Activated T-helper 17 cell treated with anti-CD3 and anti-CD28 coated beads, Interleukin-2, amount 50 U/mL, for 72 hours (primary cell): ENCODE measurements around the gene GLTP. TPM values are rescaled to one million over a fixed set of nuclear protein-coding genes. Genes with fewer than 3 reads are reported as not detected.

ENCODE experiments used
- ATAC-seq: fragments of 150-1000 bp; cut with Tn5 transposase; replicated peaks from 2 replicates; pipeline ENCODE4 v1.10.0; 2021; ENCODE audit warnings: mild to moderate bottlenecking, moderate library complexity
- H3K27ac Mint-ChIP-seq: one replicate; pipeline ENCODE4 v1.8.0; 2022; ENCODE audit warnings: mixed read lengths
- H3K27me3 Mint-ChIP-seq: one replicate; pipeline ENCODE4 v1.8.0; 2022; ENCODE audit warnings: mixed read lengths
- H3K36me3 Mint-ChIP-seq: one replicate; pipeline ENCODE4 v1.8.0; 2022; ENCODE audit warnings: low read depth, mild to moderate bottlenecking, mixed read lengths
- H3K4me1 Mint-ChIP-seq: one replicate; pipeline ENCODE4 v1.8.0; 2022; ENCODE audit warnings: mixed read lengths
- H3K4me3 Mint-ChIP-seq: one replicate; pipeline ENCODE4 v1.8.0; 2022; ENCODE audit warnings: mild to moderate bottlenecking, mixed read lengths
- H3K9me3 Mint-ChIP-seq: one replicate; pipeline ENCODE4 v1.8.0; 2022; ENCODE audit warnings: mixed read lengths
- total RNA-seq, 2 donors: library from RNA; stranded (reverse); gene quantifications; one replicate each; pipeline ENCODE4 v1.2.3, GENCODE V29; 2022

The GLTP gene
- total RNA-seq, 2 donors from 2014 or later, result 25.7 to 26.4 TPM

DNA sequence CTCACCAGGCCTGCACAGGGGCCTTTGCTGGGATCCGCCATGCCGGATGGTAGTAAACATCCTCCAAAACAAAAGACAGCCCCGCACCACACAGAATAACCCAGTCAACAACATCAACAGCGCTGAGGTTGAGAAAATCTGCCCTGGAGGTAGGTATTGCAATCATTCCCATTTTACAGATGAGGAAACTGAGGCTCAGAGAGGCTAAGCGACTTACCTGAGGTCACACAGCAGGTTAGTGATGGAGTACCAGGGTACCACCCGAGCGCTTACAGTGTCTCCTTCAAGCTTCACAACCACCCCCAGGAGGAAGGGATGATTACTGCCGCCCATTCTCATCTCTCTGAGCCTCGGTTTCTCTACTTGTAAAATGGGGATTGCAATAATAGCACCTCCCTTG, 62.1 kb downstream of the GLTP start:
- H3K36me3 Mint-ChIP-seq, result no peaks in the 10 kb centered on the region
- no peak for ATAC-seq
- no peak overlapping the region for H3K4me3 Mint-ChIP-seq
- H3K9me3 Mint-ChIP-seq, result no peaks in the 10 kb centered on the region
- H3K27me3 Mint-ChIP-seq, result peaks cover 8% of the 10 kb centered on the region
- no peak overlapping the region for H3K27ac Mint-ChIP-seq
- H3K4me1 Mint-ChIP-seq, result no peaks in the 10 kb centered on the region

DNA sequence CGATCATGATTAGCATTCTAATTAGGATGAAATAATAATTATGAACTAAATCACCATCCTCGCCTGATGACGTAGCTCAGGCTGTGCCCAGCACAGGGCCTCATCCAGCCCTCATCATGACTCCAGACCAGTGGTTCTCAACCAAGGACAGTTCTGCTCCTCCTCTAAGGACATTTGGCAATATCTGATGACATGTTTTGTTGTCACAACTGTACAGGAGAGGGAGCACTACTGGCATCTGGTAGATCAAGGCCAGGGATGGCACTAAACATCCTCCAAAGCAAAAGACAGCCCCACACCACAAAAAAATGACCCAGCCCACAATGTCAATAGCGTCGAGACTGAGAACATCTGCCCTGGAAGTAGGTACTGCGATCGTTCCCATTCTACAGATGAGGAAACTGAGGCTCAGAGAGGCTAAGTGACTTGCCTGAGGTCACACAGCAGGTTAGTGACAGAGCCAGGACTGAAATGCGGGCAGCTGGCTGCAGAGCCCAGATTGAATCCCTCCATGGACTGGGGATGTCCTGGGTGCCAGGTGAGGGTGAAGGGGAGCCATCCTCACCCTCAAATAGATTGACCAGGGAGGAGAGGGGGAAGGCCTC, 62.6 kb downstream of the GLTP start:
- ATAC-seq, result no peak
- H3K36me3 Mint-ChIP-seq, result no peaks in the 10 kb centered on the region
- H3K9me3 Mint-ChIP-seq, result no peaks in the 10 kb centered on the region
- H3K4me1 Mint-ChIP-seq, result no peaks in the 10 kb centered on the region
- H3K4me3 Mint-ChIP-seq, result no peak overlapping the region
- H3K27ac Mint-ChIP-seq, result no peak overlapping the region
- peaks cover 8% of the 10 kb centered on the region for H3K27me3 Mint-ChIP-seq

DNA sequence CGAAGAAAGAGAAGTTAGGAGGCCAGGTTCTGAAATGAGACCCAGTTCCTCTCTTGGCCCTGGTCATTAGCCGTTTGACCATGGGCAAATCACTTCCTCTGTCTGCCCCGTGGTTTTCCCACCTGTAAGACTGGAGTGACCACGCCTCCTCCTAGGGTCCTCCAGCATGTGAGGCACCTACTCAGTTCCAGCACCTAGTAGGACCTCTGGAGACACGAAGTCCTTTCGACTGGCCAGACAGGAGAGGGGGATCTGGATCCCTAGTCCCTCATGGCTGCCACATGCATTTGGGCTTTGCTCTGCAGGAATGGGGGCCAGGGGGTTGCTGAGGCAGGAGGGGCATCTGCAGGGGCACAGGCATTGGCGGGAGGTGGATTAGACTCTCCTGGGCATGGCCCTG, 63.5 kb downstream of the GLTP start:
- no peaks in the 10 kb centered on the region for H3K9me3 Mint-ChIP-seq
- H3K4me1 Mint-ChIP-seq, result no peaks in the 10 kb centered on the region
- no peaks in the 10 kb centered on the region for H3K36me3 Mint-ChIP-seq
- no peak for ATAC-seq
- H3K4me3 Mint-ChIP-seq, result no peak overlapping the region
- H3K27ac Mint-ChIP-seq, result no peak overlapping the region
- H3K27me3 Mint-ChIP-seq, result peaks cover 7% of the 10 kb centered on the region

DNA sequence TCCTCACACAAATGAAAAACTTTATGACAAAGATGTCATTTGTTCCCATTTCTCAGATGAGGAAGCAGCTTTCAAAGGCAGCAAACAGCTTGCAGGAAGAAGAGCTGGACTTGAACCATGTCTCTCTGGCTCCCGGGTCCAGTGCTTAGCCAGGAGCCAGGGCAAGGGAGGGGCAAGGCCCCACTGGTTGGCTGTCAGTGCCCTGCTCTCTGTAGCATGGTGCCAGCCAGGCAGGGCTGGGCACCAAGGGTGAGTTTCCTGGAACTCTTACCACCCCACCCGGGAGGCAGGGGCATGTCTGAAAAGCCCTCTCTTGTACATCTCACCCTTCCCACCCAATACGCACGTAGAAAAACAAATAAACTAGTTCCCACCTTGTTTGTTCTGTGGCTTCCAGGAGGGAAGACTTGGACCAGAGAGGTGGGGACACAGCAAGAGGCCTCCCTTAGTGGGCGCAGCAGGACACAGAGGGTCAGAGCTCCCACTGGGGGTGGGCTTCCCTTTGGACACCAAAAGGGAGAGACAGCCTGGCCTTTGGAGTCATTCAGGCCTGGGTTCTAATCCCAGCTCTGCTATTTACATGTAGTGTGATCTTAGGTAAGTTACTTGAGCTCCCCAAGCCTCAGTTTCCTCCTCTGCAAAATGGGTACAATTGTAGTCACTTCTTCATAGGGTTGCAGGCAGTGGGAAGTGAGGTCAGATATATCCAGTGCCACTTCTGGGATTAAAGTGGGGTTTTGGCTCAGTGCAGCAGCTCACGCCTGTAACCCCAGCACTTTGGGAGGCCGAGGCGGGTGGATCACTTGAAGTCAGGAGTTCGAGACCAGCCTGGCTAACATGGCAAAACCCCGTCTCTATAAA, 64.4 kb downstream of the GLTP start:
- Mint-ChIP-seq H3K27me3 (peaks cover 4% of the 10 kb centered on the region), H3K36me3 (no peaks in the 10 kb centered on the region), H3K9me3 (no peaks in the 10 kb centered on the region), H3K4me3 (no peak overlapping the region), H3K4me1 (no peaks in the 10 kb centered on the region), H3K27ac (no peak overlapping the region)
- no peak for ATAC-seq

DNA sequence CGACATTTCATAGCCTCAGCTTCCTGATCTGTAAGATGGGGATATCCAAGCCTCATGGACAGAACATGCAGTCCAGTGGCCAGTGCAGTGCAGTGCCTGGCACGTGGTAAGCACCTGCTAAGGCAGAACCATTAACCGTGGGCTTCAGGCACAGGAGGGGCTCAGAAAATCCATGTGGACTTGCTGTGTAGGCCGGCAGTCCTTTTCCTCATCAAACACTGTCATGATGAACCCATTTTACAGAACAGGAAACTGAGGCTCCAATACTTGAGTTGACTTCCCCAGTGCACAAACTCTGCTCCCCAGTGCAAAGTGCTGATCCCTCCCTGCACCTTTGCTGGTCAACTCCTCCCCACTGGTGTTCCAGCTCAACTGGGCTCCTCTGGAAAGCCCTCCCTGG, 65.1 kb downstream of the GLTP start:
- no peaks in the 10 kb centered on the region for H3K4me1 Mint-ChIP-seq
- no peaks in the 10 kb centered on the region for H3K9me3 Mint-ChIP-seq
- no peak for ATAC-seq
- H3K4me3 Mint-ChIP-seq, result no peak overlapping the region
- no peak overlapping the region for H3K27ac Mint-ChIP-seq
- H3K27me3 Mint-ChIP-seq, result peaks cover 4% of the 10 kb centered on the region
- H3K36me3 Mint-ChIP-seq, result no peaks in the 10 kb centered on the region

DNA sequence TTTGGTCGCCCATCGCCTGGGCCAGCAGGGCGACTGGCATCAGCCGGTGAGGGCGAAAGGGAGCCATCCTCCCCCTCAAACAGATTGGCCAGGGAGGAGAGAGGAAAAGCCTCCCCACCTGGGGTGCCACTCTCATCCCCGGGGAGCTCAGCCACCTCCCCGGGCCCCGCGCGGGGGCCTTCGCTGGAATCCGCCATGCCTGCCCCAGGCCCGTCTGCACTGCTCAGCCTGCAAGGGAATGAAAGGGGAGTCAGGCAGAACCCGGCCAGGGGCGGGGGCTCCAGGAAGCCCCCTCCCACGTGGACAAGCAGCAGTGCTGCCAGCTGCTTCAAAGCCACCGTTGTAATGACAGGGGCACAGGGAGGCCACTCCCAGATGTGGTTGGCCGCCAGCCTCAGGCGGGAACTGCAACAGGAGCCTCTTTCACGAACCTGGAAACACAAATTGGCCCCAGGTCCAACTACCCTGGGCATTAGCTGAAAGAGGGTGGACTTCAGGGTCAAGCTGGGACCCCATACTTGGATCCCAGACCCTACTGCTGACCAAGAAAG, 65.7 kb downstream of the GLTP start:
- Mint-ChIP-seq H3K27me3 (no peaks in the 10 kb centered on the region), H3K9me3 (no peaks in the 10 kb centered on the region), H3K4me3 (no peak overlapping the region), H3K36me3 (no peaks in the 10 kb centered on the region), H3K27ac (no peak overlapping the region), H3K4me1 (no peaks in the 10 kb centered on the region)
- no peak for ATAC-seq

DNA sequence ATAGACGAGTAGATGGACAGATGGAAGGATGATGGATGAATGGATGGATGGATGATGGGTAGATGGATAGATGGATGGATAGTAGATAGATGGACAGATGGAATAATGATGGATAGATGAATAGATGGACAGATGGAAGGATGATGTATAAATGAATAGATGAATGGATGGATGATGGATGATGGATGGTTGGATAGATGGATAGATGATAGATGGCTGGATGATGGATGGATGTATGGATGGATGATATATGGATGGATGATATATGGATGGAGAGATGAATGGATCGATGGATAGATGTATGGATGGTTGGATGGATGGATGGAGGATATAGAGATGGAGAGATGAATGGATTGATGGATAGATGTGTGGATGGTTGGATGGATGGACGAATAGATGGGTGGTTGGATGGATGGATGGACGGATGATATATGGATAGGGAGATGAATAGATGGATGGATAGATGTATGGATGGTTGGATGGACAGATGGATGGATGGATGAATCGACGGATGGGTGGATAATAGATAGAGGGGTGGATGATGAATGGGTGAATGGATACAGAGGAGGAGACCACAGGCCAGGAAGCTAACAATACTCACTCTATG, 66.4 kb downstream of the GLTP start:
- no peaks in the 10 kb centered on the region for H3K27me3 Mint-ChIP-seq

DNA sequence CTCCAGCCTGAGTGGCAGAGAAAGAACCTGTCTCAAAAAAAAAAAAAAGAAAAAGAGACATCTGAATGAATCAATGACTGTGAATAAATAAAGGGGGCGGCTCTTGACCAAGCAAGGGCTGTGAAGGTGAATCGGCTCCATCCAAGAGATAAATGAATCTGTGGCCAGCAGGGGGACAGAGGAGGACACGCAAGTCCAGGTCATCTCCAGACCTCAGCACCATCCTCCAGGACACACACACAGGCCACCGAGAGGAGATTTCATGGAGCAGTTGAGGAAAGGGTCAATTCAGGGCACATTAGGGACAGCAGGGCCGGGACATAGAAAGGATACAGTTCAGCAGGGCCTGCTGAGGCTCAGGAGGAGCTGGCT, 68.7 kb downstream of the GLTP start:
- Mint-ChIP-seq H3K27me3 (no peaks in the 10 kb centered on the region), H3K4me3 (no peak overlapping the region), H3K4me1 (no peaks in the 10 kb centered on the region), H3K36me3 (no peaks in the 10 kb centered on the region), H3K27ac (no peak overlapping the region), H3K9me3 (no peaks in the 10 kb centered on the region)
- no peak for ATAC-seq

More for the DNA sequence above, 66.4 kb downstream of the GLTP start:
- ATAC-seq, result no peak
- no peaks in the 10 kb centered on the region for H3K9me3 Mint-ChIP-seq
- H3K27ac Mint-ChIP-seq, result no peak overlapping the region
- H3K4me1 Mint-ChIP-seq, result no peaks in the 10 kb centered on the region
- no peak overlapping the region for H3K4me3 Mint-ChIP-seq
- H3K36me3 Mint-ChIP-seq, result no peaks in the 10 kb centered on the region

DNA sequence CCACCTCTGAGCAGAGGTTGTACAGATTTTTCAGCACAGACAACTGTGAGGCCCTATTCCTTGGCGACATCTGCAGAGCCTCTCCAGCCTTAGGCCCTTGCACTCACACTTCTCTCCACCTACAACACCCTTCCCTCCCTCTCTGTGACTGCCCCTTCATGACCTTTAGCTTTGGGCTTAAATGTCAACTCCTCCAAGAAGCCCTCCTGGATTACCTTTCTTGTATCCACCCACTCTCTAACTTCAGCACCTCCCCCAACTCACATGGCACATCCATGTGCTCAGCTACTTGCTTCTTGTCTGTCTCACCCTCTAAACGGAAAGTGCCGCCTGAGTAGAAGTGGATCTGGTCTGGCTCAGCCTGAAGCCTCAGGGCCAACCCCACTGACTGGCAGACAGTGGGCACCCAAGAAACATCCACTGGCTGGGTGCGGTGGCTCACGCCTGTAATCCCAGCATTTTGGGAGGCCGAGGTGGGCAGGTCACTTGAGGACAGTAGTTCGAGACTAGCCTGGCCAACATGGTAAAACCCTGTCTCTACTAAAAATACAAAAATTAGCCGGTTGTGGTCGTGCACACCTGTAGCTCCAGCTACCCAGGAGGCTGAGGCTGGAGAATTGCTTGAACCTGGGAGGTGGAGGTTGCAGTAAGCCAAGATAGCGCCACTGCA, 69.3 kb downstream of the GLTP start:
- no peak overlapping the region for H3K4me3 Mint-ChIP-seq
- no peak for ATAC-seq
- H3K9me3 Mint-ChIP-seq, result no peaks in the 10 kb centered on the region
- no peaks in the 10 kb centered on the region for H3K27me3 Mint-ChIP-seq
- no peaks in the 10 kb centered on the region for H3K4me1 Mint-ChIP-seq
- no peaks in the 10 kb centered on the region for H3K36me3 Mint-ChIP-seq
- H3K27ac Mint-ChIP-seq, result no peak overlapping the region

DNA sequence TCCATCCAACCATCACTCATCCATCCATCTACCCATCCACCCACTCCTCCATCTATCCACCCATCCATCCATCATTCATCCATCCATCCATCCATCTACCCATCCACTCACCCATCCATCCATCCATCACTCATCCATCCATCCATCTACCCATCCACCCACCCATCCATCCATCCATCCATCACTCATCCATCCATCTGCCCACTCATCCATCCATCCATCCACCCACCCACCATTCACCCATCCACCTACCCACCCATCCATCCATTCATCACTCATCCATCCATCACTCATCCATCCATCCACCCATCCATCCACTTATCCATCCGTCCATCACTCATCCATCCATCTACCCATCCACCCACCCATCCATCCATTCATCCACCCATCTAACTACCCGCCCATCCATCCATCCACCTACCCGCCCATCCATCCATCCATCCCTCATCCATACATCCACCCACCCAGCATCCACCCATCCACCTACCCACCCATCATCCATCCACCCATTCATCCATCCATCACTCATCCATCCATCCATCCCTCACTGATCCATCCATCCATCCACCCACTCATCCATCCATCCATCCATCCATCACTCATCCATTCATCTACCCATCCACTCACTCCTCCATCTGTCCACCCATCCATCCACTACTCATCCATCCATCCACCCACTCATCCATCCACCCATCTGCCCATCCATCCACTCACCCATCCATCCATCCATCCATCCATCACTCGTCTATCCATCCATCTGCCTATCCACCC, 71.3 kb downstream of the GLTP start:
- Mint-ChIP-seq H3K36me3 (no peaks in the 10 kb centered on the region), H3K4me1 (no peaks in the 10 kb centered on the region), H3K4me3 (no peak overlapping the region), H3K27ac (no peak overlapping the region), H3K9me3 (no peaks in the 10 kb centered on the region), H3K27me3 (no peaks in the 10 kb centered on the region)
- no peak for ATAC-seq

DNA sequence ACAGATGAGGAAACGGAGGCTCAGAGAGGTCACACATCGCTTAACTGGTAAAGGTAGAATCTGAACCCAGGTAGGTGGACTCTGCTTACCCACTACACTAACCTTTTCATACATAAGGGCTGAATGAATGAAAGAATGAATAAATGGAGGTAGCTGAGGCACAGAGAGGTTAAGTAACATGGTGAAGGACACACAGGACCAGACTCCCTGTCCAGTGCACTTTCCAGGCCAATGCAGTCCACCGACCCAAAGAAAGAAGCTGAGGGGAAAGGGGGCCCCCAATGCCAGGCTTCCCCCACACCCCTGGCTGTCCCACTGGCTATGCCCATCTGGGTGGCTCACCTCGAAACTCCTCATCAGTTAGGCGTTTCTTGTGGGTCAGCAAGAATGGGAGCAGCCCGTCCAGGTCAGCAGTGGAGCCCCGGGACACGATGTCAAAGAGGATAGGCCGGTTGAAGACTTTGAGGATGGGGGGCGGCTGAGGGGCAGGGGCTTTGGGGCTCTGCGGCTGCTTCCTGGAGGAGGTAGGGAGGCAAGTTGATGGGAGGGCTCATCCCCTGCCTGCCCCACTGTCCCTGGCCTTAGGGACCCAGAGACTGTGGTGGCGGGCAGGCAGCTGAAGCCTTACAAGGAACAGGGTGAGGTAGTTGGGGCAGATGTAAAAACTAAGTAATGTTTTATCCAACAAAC, 72.2 kb downstream of the GLTP start:
- Mint-ChIP-seq H3K9me3 (no peaks in the 10 kb centered on the region), H3K36me3 (no peaks in the 10 kb centered on the region), H3K27ac (no peak overlapping the region), H3K27me3 (no peaks in the 10 kb centered on the region), H3K4me1 (no peaks in the 10 kb centered on the region), H3K4me3 (no peak overlapping the region)
- no peak for ATAC-seq

DNA sequence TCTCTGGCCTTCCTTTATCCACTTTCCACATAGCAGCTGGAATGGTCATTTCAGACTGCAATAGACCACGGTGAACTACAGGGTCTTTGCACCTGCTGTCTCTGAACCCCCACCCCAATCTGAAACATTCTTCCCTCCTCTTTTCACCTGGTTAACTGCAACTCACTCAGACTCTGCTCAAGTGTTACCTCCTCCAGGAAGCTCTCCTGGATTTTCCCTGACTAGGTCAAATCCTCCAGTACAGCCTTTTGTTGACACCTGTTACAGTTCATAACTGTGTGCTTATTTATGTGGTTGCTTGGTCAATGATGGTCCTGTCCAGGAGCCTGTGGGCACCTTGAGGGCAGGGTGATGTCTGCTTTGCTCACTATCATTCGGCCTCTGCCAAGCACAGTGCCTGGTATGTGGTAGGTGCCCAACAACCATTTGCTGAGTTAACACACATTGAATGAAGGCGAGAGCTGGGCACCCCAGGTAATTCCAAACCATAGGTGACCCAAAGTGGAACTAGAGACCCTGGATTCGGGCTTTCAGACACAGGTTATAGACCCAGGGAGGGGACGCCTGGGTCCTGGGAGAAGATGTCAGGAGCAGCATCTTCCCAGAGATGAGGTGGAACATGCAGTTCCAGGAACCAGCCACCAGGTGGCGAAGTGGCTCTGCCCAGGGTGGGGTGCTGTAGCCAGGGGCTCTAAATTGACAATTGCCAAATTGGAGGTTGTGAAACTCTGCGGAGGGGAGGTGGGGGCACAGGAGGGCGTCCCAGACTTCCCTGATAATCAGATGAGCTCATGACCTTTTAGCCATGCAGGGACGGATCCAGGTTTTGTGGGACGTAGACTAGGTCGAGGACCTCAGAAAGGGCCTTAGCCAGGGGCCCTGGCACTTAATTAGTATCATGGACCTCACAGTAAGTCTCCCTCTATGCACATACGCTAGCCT, 75.2 kb downstream of the GLTP start:
- ATAC-seq, result peak; percentile 79
- Mint-ChIP-seq H3K27ac (no peak overlapping the region), H3K27me3 (no peaks in the 10 kb centered on the region), H3K4me3 (no peak overlapping the region), H3K36me3 (no peaks in the 10 kb centered on the region), H3K4me1 (no peaks in the 10 kb centered on the region), H3K9me3 (no peaks in the 10 kb centered on the region)

DNA sequence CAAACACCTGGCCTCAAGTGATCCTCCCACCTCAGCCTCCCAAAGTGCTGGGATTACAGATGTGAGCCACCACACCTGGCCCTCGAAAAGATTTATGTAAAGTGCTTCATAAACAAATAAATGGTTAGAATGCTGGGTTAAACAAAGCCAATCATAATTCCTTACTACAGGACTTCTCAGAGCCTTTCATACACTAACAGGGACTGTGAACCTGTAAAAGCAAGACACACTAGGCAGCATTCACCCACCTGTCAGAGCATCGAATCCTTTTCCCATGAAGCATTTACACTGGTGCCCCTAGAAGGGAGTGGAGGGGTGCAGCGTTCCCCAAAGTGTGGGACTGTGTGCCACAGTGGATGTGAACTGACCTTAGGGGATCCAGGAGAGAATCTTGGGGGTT, 76.7 kb downstream of the GLTP start:
- H3K27me3 Mint-ChIP-seq, result no peaks in the 10 kb centered on the region
- ATAC-seq, result no peak
- H3K4me1 Mint-ChIP-seq, result no peaks in the 10 kb centered on the region

More for the DNA sequence above, 76.7 kb downstream of the GLTP start:
- no peaks in the 10 kb centered on the region for H3K36me3 Mint-ChIP-seq
- no peak overlapping the region for H3K4me3 Mint-ChIP-seq
- no peak overlapping the region for H3K27ac Mint-ChIP-seq
- H3K9me3 Mint-ChIP-seq, result no peaks in the 10 kb centered on the region
